Measurements from ENCODE around the gene MUC13.

DNA sequence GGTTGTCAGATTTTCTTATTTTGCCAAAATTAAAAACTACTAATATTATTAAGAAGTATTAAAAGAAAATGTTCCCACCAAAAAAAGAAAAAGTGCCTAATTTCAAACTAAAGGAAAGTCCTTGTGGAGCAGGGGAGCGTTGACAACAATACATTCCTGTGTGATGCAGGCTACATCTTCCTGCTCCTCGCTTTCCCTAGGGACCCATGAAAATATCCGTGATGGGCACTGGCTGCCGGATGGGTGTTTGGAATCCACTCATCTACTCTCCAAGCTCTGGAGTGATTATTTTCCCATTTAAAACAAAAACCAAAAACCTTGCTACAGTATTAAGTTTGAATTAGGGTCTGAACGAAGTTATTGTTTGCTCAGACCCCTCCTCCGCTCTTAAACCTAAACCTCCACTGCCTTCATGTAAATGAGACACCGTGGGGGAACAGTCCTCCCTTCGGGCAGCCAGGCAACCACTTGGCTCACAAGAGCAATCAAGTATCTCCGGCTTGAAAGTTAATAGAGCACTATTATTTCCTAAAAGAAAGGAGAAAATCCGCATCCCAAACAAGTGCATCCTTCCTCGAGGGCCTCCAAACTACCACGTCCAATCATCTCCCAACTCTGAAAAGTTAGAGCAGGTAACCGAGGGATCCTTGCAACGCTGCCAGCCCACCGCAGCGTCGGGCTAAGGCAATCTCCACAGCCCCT lies 48.9 kb downstream of the MUC13 start:
- TF ChIP-seq, protein P1, sequence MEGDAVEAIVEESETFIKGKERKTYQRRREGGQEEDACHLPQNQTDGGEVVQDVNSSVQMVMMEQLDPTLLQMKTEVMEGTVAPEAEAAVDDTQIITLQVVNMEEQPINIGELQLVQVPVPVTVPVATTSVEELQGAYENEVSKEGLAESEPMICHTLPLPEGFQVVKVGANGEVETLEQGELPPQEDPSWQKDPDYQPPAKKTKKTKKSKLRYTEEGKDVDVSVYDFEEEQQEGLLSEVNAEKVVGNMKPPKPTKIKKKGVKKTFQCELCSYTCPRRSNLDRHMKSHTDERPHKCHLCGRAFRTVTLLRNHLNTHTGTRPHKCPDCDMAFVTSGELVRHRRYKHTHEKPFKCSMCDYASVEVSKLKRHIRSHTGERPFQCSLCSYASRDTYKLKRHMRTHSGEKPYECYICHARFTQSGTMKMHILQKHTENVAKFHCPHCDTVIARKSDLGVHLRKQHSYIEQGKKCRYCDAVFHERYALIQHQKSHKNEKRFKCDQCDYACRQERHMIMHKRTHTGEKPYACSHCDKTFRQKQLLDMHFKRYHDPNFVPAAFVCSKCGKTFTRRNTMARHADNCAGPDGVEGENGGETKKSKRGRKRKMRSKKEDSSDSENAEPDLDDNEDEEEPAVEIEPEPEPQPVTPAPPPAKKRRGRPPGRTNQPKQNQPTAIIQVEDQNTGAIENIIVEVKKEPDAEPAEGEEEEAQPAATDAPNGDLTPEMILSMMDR (conservative IDR thresholded peaks at IDR 0.05; ENCODE audit: low read depth, low read length) = no peak
- no peak for TF ChIP-seq EZH2 (IDR thresholded peaks at IDR 0.05; ENCODE audit: borderline replicate concordance, low read depth, low read length, poor library complexity, severe bottlenecking)
